ENCODE results near the gene ZNF764.
A peak's percentile ranks its signal among the peaks of the same experiment; 100 is the strongest.
"Not testable (repeated sequence)": the region's sequence is repeated elsewhere in the genome, so short reads cannot be mapped to it uniquely, and the experiment has no call there.

The ZNF764 gene

DNA sequence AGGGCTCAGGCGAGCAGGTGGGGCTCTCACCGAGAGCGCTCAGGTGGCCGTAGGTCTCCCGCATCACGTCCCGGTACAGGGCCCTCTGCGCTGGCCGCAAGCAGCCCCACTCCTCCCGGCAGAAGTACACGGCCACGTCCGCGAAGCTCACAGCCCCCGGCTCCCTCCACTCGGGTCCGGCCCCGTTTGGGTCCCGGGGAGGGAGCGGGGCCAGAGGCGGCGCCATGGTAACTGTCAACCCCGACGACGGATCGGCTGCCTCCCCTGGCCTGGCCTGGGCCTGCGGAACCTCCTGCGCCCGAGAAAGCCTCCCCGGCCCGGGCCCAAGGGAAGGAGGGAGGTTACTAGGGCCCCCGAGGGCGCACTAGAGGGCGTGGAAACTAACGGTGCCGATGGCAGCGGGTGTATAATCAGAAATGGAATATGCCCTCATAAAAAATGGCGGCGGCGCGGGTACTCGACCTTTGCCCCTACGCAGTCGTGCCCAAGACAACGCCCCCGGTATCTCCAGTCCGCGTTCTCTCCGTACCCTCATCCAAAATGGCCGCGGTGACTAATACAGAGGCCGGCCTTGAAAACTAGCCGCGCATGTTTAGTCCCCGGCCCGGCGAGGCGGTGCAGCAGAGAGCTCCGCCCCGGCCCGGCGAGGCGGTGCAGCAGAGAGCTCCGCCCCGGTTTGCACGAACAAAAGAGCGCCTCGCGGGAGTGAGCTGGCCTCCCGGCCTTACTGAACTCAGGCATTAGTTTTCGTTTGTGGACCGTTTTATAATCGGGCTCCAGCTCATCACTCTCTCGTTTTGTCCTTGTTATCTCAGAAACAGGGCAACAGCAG lies at the start of gene ZNF764:
Gene ZNF764, minus strand, starts transcription at position 418 of the 832 bp plus-strand sequence. Its CDS starts 192 bp downstream, at position 226.
- DNase-seq = peak; percentile 97 to 98

- DNase-seq = no peak
Observed at GRCh38 chr16:30606004-30606403, 47.8 kb upstream of the ZNF764 start.

DNA sequence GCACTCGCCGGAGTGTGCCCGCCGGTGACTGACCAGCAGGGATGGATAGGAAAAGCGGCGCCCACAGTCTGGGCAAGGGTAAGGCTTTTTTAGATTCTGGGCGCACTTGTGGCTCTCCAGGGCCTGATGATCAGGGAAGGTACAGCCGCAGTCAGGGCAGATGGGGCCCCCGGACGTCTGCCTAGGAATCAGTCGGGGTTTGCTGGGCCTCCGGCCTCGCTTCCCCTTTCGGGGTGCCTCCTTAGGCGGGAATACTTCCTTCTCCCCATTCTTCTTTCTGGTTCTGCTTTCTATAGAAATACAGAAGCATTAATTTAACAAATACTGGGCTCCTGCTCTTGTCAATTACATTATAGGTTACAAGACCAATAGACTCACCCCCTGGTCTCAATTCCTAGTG lies 47.0 kb upstream of the ZNF764 start:
- DNase-seq = no peak

GRCh38 chr16:30604316-30604947 lies 46.3 kb upstream of the ZNF764 start:
- DNase-seq = no peak

DNA sequence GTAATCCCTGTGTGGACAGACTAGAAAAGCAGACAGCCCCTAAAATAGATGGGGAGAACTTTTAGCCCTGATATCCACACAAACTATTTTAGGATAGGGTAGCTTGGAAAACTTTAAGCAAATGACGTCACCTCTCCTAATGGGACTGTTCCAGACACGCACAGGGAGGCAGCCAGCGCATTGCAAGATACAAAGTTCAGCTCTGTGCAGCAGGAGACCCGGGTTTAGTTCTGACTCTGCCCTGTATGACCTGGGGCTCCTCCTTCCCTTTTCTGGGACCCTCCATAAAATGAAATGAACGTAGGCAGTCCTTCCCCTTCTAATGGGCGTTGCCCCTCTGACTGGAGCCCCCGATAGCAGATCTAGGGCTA lies 45.8 kb upstream of the ZNF764 start:
- DNase-seq = no peak

DNA sequence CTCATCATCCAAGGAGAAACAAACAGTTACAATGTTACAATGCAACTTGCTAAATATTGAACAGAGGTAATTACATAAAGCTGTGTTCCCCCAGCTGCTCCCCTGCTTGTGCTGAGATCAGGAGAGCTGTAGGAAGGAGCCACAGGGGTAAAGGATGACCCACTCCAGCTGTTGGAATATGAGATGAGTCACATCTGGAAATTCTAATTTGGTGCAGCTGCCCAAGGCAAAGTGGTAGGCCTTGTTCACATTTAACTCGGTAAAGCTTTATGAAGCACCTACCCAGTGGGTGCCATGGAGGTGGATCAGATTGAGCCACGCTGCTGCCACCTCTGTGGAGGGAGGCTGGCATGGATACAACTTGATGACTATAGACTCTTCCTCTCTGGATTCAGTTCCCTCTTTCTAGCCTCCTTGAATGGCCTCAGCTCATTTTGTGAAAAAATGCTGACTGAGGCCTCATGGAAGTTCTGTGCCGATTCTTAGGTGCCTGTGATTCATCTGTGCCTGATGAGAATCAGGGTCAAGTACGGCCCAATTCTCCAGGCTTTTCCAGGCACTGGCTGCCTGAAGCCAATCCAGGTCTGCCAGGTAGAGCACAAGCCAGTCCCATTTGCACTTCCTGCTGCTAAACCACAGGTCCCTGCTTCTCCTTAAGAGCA lies 44.6 kb upstream of the ZNF764 start:
- DNase-seq = no peak

- no peak for DNase-seq
Observed at GRCh38 chr16:30601966-30602365, 43.8 kb upstream of the ZNF764 start.

GRCh38 chr16:30600929-30601328 lies 42.8 kb upstream of the ZNF764 start:
- DNase-seq = no peak

GRCh38 chr16:30600215-30600614 lies 42.0 kb upstream of the ZNF764 start:
- DNase-seq = no peak

- no peak for DNase-seq
Observed at GRCh38 chr16:30592871-30593270, 34.7 kb upstream of the ZNF764 start.

DNA sequence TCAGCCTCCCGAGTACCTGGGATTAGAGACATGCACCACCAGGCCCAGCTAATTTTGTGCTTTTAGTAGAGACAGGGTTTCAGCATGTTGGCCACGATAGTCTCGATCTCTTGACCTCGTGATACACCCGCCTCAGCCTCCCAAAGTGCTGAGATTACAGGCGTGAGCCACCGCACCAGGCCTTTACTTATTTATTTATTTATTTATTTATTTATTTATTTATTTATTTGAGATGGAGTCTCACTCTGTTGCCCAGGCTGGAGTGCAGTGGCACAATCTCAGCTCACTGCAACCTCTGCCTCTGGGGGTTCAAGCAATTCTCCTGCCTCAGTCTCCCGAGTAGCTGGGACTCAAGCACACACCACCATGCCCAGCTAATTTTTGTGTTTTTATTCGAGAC lies 32.7 kb upstream of the ZNF764 start:
- not testable (repeated sequence) for DNase-seq

- not testable (repeated sequence) for DNase-seq
Observed at GRCh38 chr16:30589582-30589981, 31.4 kb upstream of the ZNF764 start.

- DNase-seq = no peak
Observed at GRCh38 chr16:30588651-30589050, 30.5 kb upstream of the ZNF764 start.

GRCh38 chr16:30585400-30586191 lies 27.4 kb upstream of the ZNF764 start, which contains the start of gene ZNF785:
TSS of gene ZNF785 (minus strand) at chr16:30585697. CDS start at chr16:30585611, 86 bp downstream.
- DNase-seq = peak; percentile 92 to 95

- DNase-seq = no peak
Observed at GRCh38 chr16:30585022-30585399, 26.8 kb upstream of the ZNF764 start.

- DNase-seq = no peak
Observed at GRCh38 chr16:30582611-30583340, 24.6 kb upstream of the ZNF764 start.

- no peak for DNase-seq
Observed at GRCh38 chr16:30581457-30581856, 23.3 kb upstream of the ZNF764 start.

DNA sequence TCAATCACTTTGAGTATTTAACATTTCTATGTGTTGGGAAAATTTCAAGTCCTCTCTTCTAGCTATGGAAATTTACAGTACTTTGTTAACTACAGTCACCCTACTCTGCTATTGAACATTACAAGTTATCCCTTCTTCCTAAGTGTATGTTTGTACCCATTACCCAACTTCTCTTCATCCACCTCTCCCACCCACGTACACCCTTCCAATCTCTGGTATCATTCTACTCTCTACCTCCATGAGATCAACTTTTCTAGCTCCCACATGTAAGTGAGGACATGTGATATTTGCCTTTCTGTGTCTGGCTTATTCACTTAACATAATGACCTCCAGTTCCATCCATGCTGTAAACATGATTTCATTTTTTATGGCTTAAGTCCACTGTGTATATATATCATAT lies 16.5 kb upstream of the ZNF764 start:
- no peak for DNase-seq

GRCh38 chr16:30571445-30572322 lies 13.5 kb upstream of the ZNF764 start, which contains the start of gene ZNF688:
TSS of gene ZNF688 (minus strand) at chr16:30571714. CDS start at chr16:30571629, 85 bp downstream.
- DNase-seq = peak; percentile 91 to 93

DNA sequence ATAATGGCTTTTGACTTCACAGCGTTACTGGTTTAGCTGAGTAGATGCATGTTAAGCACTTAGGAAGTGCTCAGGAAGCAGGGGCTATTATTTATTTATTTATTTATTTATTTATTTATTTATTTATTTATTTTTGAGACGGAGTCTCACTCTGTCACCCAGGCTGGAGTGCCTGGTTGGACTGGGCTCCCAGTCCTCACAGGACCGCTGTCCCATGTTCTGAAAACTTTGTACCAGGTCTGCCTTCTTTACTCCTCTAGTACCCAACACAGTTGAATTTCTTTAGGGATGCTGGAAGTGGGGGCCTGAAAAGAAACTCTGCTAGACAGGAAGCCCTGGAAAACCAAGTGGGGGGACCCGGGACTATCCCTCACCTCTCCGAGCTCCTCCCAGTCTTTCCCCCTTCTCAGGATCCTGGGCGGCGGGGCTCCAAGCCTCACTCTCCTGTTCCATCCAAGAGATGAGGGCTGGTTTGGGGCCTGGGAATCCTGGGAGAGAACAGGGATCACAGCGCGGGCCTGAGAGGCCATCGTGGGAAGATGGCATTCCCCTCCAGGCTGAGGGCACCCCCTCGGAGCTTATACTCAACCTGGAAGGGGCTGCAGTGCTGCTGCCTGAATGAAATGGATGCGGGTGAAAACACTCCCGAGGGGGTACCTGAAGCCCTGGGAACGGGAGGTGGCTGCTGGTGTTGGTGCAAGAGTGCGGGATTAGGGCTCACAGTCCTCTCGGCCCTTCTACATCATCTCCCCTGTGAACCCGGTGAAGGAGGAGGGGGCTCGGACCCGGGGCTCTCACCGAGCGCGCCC lies 12.7 kb upstream of the ZNF764 start:
- DNase-seq = peak in 1 of 2 experiments; percentile 33
